Mammary epithelial cell (primary cell): ENCODE results near the gene GALNT18.

Source experiments
- EZH2 ChIP-seq: IDR thresholded peaks from 2 replicates; pipeline ENCODE4 v1.6.1; 2012; ENCODE audit warnings: low read length, inconsistent platforms, borderline replicate concordance
- TF ChIP-seq, protein P1 (sequence below), 2 donors: IDR thresholded peaks in 1 of 2; conservative IDR thresholded peaks in 1 of 2; 2 replicates each; pipeline ENCODE4 v1.5.1; 2011 to 2012; ENCODE audit warnings: inconsistent platforms in 2 of 2, low read length in 2 of 2, mild to moderate bottlenecking in 2 of 2, control low read depth in 1 of 2, low read depth in 1 of 2; ENCODE audit not compliant: insufficient read depth in 1 of 2; ENCODE audit errors: extremely low read depth in 1 of 2

DNA sequence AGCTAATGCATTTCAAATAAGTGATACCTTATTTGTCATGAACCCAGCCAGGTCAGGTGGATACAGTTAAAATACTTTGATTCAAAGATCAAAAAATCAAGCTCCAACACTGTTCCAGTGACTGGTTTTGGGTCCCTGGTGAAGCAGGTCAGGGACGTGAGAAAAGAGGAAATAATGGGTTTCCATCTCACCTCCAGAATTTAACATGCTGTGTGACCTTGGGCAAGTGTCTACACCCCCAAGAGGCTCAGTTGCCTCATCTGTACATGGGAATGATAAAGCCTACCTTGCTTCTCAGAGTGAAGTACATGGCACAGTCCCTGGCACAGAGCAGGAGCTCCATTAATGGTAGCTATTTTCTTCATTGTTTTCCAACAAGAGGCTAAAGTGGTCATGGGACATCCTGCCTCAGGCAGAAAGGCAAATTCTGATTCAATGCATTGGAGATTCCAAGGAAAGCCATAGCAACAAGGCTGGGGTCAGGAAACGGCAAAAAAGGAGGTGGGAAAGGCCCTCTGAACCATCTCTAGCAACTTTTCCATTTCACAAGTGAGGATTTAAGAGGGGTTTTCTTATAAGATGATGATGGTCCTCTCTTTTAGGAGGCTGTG lies 377.2 kb downstream of the GALNT18 start:
- no peak for TF ChIP-seq EZH2
- TF ChIP-seq, protein P1, sequence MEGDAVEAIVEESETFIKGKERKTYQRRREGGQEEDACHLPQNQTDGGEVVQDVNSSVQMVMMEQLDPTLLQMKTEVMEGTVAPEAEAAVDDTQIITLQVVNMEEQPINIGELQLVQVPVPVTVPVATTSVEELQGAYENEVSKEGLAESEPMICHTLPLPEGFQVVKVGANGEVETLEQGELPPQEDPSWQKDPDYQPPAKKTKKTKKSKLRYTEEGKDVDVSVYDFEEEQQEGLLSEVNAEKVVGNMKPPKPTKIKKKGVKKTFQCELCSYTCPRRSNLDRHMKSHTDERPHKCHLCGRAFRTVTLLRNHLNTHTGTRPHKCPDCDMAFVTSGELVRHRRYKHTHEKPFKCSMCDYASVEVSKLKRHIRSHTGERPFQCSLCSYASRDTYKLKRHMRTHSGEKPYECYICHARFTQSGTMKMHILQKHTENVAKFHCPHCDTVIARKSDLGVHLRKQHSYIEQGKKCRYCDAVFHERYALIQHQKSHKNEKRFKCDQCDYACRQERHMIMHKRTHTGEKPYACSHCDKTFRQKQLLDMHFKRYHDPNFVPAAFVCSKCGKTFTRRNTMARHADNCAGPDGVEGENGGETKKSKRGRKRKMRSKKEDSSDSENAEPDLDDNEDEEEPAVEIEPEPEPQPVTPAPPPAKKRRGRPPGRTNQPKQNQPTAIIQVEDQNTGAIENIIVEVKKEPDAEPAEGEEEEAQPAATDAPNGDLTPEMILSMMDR (conservative IDR thresholded peaks at IDR 0.05 in 1 of 2, IDR thresholded peaks at IDR 0.05 in 1 of 2; ENCODE audit: extremely low read depth in 1 of 2, insufficient read depth in 1 of 2, low read depth in 1 of 2, low read length in 2 of 2), result no peak
